ENCODE data around the gene TOR4A. TPM values are rescaled to one million over a fixed set of nuclear protein-coding genes. Genes with fewer than 3 reads are reported as not detected.
A peak's percentile ranks its signal among the peaks of the same experiment; 100 is the strongest.

The TOR4A gene
- total and polyA plus RNA-seq, 10 of the 15 experiments (the other 5 are each of a cell fraction or from before 2014, with no cell fraction given), result 2.0 to 19.9 (median 3.7) TPM

DNA sequence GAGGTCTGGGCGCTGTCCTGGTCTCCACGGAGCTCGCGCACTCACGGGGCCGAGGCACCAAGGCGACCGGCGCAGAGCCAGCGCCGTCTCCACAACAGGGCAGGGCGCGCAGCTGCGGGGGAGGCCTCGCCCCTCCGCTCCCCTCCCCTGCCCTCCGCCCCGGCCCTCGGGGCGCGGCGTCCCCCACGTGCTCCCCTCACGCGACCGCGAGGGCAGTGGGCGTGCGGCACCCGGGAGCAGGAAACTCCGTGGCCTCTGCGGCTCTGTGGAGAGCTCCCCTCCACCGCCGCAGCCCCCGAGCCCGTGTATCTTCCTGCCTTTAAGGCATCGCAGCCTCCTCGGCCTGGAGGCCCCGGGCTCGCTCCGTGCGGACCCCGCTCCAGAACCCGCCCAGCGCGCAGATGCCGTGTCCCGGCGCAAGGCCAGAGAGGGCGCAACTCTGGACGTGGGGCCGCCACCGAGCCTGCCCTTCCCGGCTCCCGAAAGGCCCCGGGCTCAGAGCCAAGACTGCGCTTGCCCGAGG, 37.1 kb upstream of the TOR4A start (continued):
- no peak for TF ChIP-seq PRDM15 (CRISPR knock-in tag; IDR thresholded peaks at IDR 0.05)
- no peak for TF ChIP-seq MTA3 (IDR thresholded peaks at IDR 0.05; ENCODE audit: borderline replicate concordance, low read length)
- TF ChIP-seq, protein P1, sequence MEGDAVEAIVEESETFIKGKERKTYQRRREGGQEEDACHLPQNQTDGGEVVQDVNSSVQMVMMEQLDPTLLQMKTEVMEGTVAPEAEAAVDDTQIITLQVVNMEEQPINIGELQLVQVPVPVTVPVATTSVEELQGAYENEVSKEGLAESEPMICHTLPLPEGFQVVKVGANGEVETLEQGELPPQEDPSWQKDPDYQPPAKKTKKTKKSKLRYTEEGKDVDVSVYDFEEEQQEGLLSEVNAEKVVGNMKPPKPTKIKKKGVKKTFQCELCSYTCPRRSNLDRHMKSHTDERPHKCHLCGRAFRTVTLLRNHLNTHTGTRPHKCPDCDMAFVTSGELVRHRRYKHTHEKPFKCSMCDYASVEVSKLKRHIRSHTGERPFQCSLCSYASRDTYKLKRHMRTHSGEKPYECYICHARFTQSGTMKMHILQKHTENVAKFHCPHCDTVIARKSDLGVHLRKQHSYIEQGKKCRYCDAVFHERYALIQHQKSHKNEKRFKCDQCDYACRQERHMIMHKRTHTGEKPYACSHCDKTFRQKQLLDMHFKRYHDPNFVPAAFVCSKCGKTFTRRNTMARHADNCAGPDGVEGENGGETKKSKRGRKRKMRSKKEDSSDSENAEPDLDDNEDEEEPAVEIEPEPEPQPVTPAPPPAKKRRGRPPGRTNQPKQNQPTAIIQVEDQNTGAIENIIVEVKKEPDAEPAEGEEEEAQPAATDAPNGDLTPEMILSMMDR (IDR thresholded peaks at IDR 0.05 in 2 of 3, conservative IDR thresholded peaks at IDR 0.05 in 1 of 3; ENCODE audit: control insufficient read depth in 2 of 3, extremely low read depth in 1 of 3, insufficient read depth in 1 of 3, low read depth in 3 of 3, low read length in 3 of 3), result peak in 2 of 3 experiments; percentile 14 to 23; a peak in 2 of 6 replicates
- no peak for TF ChIP-seq MEF2A (IDR thresholded peaks at IDR 0.05; ENCODE audit: insufficient read depth, low read depth, low read length)
- no peak for TF ChIP-seq ZZZ3 (IDR thresholded peaks at IDR 0.05; ENCODE audit: control insufficient read depth, insufficient read length, low read depth)
- TF ChIP-seq, protein P2, sequence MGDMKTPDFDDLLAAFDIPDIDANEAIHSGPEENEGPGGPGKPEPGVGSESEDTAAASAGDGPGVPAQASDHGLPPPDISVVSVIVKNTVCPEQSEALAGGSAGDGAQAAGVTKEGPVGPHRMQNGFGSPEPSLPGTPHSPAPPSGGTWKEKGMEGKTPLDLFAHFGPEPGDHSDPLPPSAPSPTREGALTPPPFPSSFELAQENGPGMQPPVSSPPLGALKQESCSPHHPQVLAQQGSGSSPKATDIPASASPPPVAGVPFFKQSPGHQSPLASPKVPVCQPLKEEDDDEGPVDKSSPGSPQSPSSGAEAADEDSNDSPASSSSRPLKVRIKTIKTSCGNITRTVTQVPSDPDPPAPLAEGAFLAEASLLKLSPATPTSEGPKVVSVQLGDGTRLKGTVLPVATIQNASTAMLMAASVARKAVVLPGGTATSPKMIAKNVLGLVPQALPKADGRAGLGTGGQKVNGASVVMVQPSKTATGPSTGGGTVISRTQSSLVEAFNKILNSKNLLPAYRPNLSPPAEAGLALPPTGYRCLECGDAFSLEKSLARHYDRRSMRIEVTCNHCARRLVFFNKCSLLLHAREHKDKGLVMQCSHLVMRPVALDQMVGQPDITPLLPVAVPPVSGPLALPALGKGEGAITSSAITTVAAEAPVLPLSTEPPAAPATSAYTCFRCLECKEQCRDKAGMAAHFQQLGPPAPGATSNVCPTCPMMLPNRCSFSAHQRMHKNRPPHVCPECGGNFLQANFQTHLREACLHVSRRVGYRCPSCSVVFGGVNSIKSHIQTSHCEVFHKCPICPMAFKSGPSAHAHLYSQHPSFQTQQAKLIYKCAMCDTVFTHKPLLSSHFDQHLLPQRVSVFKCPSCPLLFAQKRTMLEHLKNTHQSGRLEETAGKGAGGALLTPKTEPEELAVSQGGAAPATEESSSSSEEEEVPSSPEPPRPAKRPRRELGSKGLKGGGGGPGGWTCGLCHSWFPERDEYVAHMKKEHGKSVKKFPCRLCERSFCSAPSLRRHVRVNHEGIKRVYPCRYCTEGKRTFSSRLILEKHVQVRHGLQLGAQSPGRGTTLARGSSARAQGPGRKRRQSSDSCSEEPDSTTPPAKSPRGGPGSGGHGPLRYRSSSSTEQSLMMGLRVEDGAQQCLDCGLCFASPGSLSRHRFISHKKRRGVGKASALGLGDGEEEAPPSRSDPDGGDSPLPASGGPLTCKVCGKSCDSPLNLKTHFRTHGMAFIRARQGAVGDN (IDR thresholded peaks at IDR 0.05), result peak; percentile 82
- TF ChIP-seq DPF2 (IDR thresholded peaks at IDR 0.05), result no peak; the same call in 1 of the 2 replicates
- peak; percentile 94 for TF ChIP-seq IKZF1 (conservative IDR thresholded peaks at IDR 0.05)
- TF ChIP-seq MYB (IDR thresholded peaks at IDR 0.05; ENCODE audit: borderline replicate concordance, low read depth, low read length), result no peak
- TF ChIP-seq HDAC6 (IDR thresholded peaks at IDR 0.05; ENCODE audit: unreplicated experiment), result peak; percentile 72
- peak; percentile 43 to 77; a peak in 3 of 4 replicates for TF ChIP-seq IKZF2 (IDR thresholded peaks at IDR 0.05)
- peak; percentile 48 for TF ChIP-seq USF2 (IDR thresholded peaks at IDR 0.05; ENCODE audit: borderline replicate concordance, low read depth, low read length)
- no peak for TF ChIP-seq ZNF274 (IDR thresholded peaks at IDR 0.05; ENCODE audit: insufficient read depth, insufficient read length)
- no peak for TF ChIP-seq SPI1 (IDR thresholded peaks at IDR 0.05; ENCODE audit: borderline replicate concordance, insufficient read depth, low read depth, low read length)
- TF ChIP-seq PAX5 (IDR thresholded peaks at IDR 0.05; ENCODE audit: borderline replicate concordance, low read depth, low read length), result no peak
- peak; percentile 99 for TF ChIP-seq GATAD2B (conservative IDR thresholded peaks at IDR 0.05; ENCODE audit: low read depth)
- 0 out of 2 replicates have a peak, but pooled peaks have one; percentile 34 for TF ChIP-seq RAD51 (IDR thresholded peaks at IDR 0.05)
- TF ChIP-seq, protein P3, sequence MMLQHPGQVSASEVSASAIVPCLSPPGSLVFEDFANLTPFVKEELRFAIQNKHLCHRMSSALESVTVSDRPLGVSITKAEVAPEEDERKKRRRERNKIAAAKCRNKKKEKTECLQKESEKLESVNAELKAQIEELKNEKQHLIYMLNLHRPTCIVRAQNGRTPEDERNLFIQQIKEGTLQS (IDR thresholded peaks at IDR 0.05; ENCODE audit: borderline replicate concordance, extremely low read depth, low read depth, low read length), result 0 out of 2 replicates have a peak, but pooled peaks have one; percentile 38
- no peak for TF ChIP-seq JUNB (IDR thresholded peaks at IDR 0.05)

All from GM12878 (cell line).